Neutrophil (primary cell): ENCODE measurements around the gene PCDHGC5.

Experiments used
- H3K27ac ChIP-seq: fragments of 200-600 bp; sonication (generic); 2 replicates; pipeline ENCODE4 v1.5.1; 2016; ENCODE audit warnings: mild to moderate bottlenecking, moderate library complexity
- H3K27me3 ChIP-seq: fragments of 200-600 bp; sonication (generic); 2 replicates; pipeline ENCODE4 v1.6.0; 2016; ENCODE audit warnings: mild to moderate bottlenecking
- H3K36me3 ChIP-seq: fragments of 200-600 bp; sonication (generic); 2 replicates; pipeline ENCODE4 v1.5.1; 2017
- H3K4me1 ChIP-seq, 2 experiments: fragments of 200-600 bp in 1 of 2; sonication (generic) in 1 of 2; 1 replicate in 1 of 2; 2 replicates in 1 of 2; pipeline versions ENCODE4 v1.5.1 to v1.6.1; 2013 to 2016; ENCODE audit warnings: low read depth in 1 of 2, low read length in 1 of 2, mild to moderate bottlenecking in 1 of 2, moderate library complexity in 1 of 2; ENCODE audit not compliant: control insufficient read depth in 1 of 2, insufficient read depth in 1 of 2
- H3K4me3 ChIP-seq, 2 experiments: fragments of 200-600 bp in 1 of 2; sonication (generic) in 1 of 2; 1 replicate in 1 of 2; 2 replicates in 1 of 2; pipeline ENCODE4 v1.5.1; 2013 to 2016; ENCODE audit warnings: low read depth in 1 of 2, low read length in 1 of 2, mild to moderate bottlenecking in 1 of 2, moderate library complexity in 1 of 2
- H3K9me3 ChIP-seq: fragments of 200-600 bp; sonication (generic); 2 replicates; pipeline ENCODE4 v1.5.1; 2016
- TF ChIP-seq, protein P1 (sequence below): fragments of 200-600 bp; sonication (generic); IDR thresholded peaks from 2 replicates; pipeline ENCODE4 v1.5.1; 2016; ENCODE audit warnings: antibody characterized with exemption

PCDHGC5 gene

DNA sequence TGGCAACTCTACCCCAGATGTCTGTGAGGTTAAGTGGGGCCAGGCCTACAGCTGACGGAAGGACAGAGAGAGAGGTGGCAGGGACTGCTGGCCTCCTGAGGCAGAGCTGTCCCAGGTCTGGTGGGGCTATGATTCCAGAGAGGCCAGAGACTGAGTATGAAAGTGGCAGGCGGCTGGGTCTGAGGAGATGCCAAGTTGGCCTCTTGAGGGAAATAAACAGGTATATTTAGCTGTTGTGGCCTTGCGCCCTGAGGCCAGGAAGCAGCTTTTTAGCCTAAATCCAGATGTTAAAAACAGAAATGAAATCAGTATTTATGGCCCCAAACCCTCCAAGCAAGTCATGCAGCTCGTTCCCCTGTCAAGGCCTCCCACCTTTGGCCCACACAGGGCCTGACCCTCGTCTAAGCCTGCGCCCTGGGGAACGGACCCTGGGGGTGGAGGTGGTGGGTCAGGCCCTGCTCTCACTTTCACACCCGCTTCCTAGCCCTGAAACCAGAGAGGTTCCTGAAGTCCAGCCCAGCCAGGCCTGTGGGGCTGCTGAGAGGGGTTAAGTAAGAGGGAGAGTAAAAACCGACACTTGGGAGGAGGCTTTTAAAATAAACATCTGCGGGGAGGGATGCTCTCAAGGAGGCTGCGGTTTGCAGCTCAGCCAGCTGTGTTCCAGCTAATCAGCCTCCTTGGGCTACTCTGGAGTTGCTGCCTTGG lies 18.7 kb downstream of the PCDHGC5 start:
- Histone ChIP-seq H3K9me3 (no peaks in the 10 kb centered on the region), H3K36me3 (no peaks in the 10 kb centered on the region), H3K4me1 (peaks cover 9 to 14% of the 10 kb centered on the region in 2 experiments), H3K4me3 (no peak overlapping the region), H3K27ac (no peak overlapping the region), H3K27me3 (peaks cover 39% of the 10 kb centered on the region)
- TF ChIP-seq, protein P1, sequence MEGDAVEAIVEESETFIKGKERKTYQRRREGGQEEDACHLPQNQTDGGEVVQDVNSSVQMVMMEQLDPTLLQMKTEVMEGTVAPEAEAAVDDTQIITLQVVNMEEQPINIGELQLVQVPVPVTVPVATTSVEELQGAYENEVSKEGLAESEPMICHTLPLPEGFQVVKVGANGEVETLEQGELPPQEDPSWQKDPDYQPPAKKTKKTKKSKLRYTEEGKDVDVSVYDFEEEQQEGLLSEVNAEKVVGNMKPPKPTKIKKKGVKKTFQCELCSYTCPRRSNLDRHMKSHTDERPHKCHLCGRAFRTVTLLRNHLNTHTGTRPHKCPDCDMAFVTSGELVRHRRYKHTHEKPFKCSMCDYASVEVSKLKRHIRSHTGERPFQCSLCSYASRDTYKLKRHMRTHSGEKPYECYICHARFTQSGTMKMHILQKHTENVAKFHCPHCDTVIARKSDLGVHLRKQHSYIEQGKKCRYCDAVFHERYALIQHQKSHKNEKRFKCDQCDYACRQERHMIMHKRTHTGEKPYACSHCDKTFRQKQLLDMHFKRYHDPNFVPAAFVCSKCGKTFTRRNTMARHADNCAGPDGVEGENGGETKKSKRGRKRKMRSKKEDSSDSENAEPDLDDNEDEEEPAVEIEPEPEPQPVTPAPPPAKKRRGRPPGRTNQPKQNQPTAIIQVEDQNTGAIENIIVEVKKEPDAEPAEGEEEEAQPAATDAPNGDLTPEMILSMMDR = no peak

DNA sequence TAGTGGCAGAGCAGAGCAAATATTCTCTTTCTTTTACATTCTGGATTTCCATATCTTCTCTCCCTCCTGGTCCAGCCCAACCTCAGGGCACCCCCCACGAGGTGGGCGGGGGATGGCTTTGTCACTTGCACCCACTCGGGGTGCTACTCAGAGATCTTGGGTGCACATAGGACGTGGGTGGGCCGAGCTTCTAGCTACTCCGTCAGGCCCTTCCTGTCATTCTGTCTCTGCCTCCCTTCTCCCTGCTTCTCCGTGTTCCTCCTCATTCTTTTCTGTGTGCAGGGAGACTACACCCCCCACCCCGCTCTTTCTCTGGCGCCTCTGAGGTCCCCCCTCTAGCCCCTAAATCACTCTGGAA lies 19.5 kb downstream of the PCDHGC5 start:
- no peak overlapping the region for H3K4me3 ChIP-seq
- H3K27me3 ChIP-seq = peaks cover 35% of the 10 kb centered on the region
- H3K27ac ChIP-seq = no peak overlapping the region
- H3K4me1 ChIP-seq = peaks cover 18 to 22% of the 10 kb centered on the region in 2 experiments
- TF ChIP-seq, protein P1 = no peak
- H3K36me3 ChIP-seq = no peaks in the 10 kb centered on the region
- no peaks in the 10 kb centered on the region for H3K9me3 ChIP-seq

DNA sequence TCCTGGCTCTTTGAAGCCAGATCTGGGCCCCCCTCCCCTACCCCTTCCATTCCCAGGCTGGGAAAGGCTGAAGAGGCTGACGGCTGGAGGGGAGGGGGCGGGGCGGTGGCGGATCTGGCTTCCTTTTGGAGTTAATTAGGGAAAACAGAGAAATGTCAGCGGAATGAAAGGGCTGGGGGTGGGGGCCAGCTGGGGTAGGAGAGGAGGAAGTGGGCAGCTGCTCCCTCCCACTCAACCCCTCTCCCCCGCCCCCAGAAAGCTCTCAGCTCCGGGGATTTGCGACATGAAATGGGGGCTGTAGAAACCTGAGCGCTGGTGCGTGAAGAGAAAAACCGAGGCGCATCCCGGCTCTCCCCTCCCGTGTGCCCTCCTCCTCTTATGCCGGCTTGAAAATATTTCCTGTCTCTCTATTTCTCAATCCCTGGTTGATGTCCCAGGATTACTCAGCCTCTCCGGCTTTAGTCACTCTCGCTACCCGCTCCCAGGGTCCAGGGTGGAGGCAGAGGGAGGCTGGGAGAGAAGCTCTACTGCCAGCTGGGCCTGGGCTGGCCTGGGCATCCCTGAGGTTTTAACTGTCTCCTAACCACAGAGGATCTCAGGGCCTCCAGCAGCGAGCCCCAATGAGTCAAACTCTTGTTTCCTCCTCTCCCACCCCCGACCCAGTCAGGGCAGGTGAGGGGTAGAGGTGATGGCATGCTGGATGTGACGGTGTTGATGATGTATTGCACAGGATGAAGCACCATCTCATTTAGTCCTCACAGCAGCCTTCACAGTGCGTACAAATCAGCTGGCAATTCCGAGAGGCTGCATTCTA lies 20.1 kb downstream of the PCDHGC5 start:
- Histone ChIP-seq H3K4me1 (peaks cover 24 to 28% of the 10 kb centered on the region in 2 experiments), H3K36me3 (peaks cover 2% of the 10 kb centered on the region), H3K27me3 (peaks cover 30% of the 10 kb centered on the region), H3K4me3 (no peak overlapping the region), H3K27ac (no peak overlapping the region), H3K9me3 (no peaks in the 10 kb centered on the region)
- TF ChIP-seq, protein P1 = no peak

DNA sequence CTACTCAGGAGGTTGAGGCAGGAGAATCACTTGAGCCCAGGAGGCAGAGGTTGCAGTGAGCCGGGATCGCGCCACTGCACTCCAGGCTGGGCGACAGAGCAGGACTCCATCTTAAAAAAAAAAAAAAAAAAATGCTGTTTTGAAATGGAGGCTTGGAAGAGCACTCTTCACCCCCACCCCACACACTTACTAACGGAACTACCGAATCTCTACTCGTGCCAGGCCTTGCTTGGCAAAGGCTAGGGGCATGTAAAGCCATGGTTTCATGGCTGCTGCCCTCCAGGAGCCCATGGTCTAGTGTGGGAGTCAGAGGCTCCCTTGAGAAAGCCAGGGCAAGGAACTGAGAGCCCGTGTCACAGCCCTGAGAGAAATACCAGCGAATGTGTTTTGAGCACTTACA lies 21.3 kb downstream of the PCDHGC5 start:
- H3K4me1 ChIP-seq = peaks cover 35 to 40% of the 10 kb centered on the region in 2 experiments
- H3K27me3 ChIP-seq = peaks cover 29% of the 10 kb centered on the region
- no peak overlapping the region for H3K4me3 ChIP-seq
- peaks cover 13% of the 10 kb centered on the region for H3K36me3 ChIP-seq
- no peaks in the 10 kb centered on the region for H3K9me3 ChIP-seq
- H3K27ac ChIP-seq = no peak overlapping the region
- TF ChIP-seq, protein P1 = no peak

DNA sequence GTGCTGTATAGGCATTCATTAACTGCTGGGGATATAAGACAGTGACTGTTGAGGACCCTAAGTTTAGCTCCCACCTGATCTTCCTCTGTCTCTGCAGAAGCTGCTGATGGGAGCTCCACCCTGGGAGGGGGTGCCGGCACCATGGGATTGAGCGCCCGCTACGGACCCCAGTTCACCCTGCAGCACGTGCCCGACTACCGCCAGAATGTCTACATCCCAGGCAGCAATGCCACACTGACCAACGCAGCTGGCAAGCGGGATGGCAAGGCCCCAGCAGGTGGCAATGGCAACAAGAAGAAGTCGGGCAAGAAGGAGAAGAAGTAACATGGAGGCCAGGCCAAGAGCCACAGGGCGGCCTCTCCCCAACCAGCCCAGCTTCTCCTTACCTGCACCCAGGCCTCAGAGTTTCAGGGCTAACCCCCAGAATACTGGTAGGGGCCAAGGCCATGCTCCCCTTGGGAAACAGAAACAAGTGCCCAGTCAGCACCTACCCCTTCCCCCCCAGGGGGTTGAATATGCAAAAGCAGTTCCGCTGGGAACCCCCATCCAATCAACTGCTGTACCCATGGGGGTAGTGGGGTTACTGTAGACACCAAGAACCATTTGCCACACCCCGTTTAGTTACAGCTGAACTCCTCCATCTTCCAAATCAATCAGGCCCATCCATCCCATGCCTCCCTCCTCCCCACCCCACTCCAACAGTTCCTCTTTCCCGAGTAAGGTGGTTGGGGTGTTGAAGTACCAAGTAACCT lies 22.1 kb downstream of the PCDHGC5 start:
- Histone ChIP-seq H3K4me1 (peaks cover 44 to 49% of the 10 kb centered on the region in 2 experiments), H3K9me3 (no peaks in the 10 kb centered on the region), H3K36me3 (peaks cover 21% of the 10 kb centered on the region), H3K27me3 (peaks cover 29% of the 10 kb centered on the region), H3K4me3 (no peak overlapping the region), H3K27ac (no peak overlapping the region)
- TF ChIP-seq, protein P1 = no peak
